ENCODE data around the gene HCN4.

- TF ChIP-seq POLR2A (IDR thresholded peaks at IDR 0.05), result no peak
- no peak for TF ChIP-seq CTCF (IDR thresholded peaks at IDR 0.05)
Observed at GRCh38 chr15:73336756-73337155, 32.0 kb downstream of the HCN4 start.
